ENCODE data around the gene DCAF11. TPM values are rescaled to one million over a fixed set of nuclear protein-coding genes. Genes with fewer than 3 reads are reported as not detected.

The DCAF11 gene
- total and polyA plus RNA-seq, 2 of the 13 experiments (the other 11 are each of a cell fraction or from before 2014, with no cell fraction given) = 150 to 257 TPM

DNA sequence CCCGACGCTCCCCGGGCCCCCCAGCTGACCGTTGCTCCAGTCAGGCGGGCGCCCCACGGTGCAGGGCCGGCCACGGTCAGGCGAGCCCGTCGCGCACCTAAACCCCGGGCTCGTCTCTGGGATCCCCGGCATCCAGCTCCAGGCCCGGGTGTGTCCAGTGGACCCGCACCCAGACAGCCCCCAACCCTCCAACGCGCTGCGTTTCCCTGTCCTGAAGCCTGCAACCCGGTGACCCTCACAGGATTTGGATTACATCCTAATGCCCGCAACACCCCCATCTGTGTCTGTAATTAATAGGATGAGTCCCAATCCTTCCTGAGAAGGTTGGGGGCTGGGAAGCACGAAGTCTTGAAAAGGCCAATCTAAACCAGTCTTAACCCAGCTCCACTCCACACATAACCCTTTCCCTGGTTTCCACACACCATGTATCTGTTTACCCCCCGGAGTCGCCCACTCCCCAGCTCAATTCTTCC lies 32.8 kb upstream of the DCAF11 start (continued):
- no peak for TF ChIP-seq MLXIP (CRISPR knock-in tag; IDR thresholded peaks at IDR 0.05; ENCODE audit: borderline replicate concordance)
- no peak for TF ChIP-seq U2AF2 (IDR thresholded peaks at IDR 0.05; ENCODE audit: low read depth, low read length)
- TF ChIP-seq KLF15 (CRISPR knock-in tag; IDR thresholded peaks at IDR 0.05; ENCODE audit: borderline replicate concordance) = no peak
- TF ChIP-seq IRX3 (CRISPR knock-in tag; IDR thresholded peaks at IDR 0.05; ENCODE audit: borderline replicate concordance, low read depth) = no peak
- TF ChIP-seq MAFF (IDR thresholded peaks at IDR 0.05; ENCODE audit: low read depth, low read length) = no peak
- no peak for TF ChIP-seq RORA (CRISPR knock-in tag; IDR thresholded peaks at IDR 0.05)
- no peak for TF ChIP-seq PRDM15 (CRISPR knock-in tag; IDR thresholded peaks at IDR 0.05)
- TF ChIP-seq KLF12 (CRISPR knock-in tag; IDR thresholded peaks at IDR 0.05; ENCODE audit: borderline replicate concordance) = peak; percentile 20; the same call in 1 of the 2 replicates
- TF ChIP-seq SSRP1 (CRISPR knock-in tag; IDR thresholded peaks at IDR 0.05) = no peak
- TF ChIP-seq, protein P1, sequence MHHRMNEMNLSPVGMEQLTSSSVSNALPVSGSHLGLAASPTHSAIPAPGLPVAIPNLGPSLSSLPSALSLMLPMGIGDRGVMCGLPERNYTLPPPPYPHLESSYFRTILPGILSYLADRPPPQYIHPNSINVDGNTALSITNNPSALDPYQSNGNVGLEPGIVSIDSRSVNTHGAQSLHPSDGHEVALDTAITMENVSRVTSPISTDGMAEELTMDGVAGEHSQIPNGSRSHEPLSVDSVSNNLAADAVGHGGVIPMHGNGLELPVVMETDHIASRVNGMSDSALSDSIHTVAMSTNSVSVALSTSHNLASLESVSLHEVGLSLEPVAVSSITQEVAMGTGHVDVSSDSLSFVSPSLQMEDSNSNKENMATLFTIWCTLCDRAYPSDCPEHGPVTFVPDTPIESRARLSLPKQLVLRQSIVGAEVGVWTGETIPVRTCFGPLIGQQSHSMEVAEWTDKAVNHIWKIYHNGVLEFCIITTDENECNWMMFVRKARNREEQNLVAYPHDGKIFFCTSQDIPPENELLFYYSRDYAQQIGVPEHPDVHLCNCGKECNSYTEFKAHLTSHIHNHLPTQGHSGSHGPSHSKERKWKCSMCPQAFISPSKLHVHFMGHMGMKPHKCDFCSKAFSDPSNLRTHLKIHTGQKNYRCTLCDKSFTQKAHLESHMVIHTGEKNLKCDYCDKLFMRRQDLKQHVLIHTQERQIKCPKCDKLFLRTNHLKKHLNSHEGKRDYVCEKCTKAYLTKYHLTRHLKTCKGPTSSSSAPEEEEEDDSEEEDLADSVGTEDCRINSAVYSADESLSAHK (CRISPR knock-in tag; IDR thresholded peaks at IDR 0.05; ENCODE audit: borderline replicate concordance) = no peak
- TF ChIP-seq AKAP8 (CRISPR knock-in tag; IDR thresholded peaks at IDR 0.05) = no peak
- TF ChIP-seq MAX (IDR thresholded peaks at IDR 0.05) = no peak
- TF ChIP-seq HDAC1 (CRISPR knock-in tag; IDR thresholded peaks at IDR 0.05) = no peak
- TF ChIP-seq, protein P2, sequence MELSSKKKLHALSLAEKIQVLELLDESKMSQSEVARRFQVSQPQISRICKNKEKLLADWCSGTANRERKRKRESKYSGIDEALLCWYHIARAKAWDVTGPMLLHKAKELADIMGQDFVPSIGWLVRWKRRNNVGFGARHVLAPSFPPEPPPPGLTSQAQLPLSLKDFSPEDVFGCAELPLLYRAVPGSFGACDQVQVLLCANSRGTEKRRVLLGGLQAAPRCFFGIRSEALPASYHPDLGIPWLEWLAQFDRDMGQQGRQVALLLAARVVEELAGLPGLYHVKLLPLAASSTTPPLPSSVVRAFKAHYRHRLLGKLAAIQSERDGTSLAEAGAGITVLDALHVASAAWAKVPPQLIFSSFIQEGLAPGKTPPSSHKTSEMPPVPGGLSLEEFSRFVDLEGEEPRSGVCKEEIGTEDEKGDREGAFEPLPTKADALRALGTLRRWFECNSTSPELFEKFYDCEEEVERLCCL (CRISPR knock-in tag; IDR thresholded peaks at IDR 0.05; ENCODE audit: borderline replicate concordance) = no peak
- no peak for TF ChIP-seq IRF2 (CRISPR knock-in tag; IDR thresholded peaks at IDR 0.05)
- TF ChIP-seq, protein P3, sequence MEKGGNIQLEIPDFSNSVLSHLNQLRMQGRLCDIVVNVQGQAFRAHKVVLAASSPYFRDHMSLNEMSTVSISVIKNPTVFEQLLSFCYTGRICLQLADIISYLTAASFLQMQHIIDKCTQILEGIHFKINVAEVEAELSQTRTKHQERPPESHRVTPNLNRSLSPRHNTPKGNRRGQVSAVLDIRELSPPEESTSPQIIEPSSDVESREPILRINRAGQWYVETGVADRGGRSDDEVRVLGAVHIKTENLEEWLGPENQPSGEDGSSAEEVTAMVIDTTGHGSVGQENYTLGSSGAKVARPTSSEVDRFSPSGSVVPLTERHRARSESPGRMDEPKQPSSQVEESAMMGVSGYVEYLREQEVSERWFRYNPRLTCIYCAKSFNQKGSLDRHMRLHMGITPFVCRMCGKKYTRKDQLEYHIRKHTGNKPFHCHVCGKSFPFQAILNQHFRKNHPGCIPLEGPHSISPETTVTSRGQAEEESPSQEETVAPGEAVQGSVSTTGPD (CRISPR knock-in tag; IDR thresholded peaks at IDR 0.05) = no peak
- no peak for TF ChIP-seq KDM5B (CRISPR knock-in tag; IDR thresholded peaks at IDR 0.05; ENCODE audit: borderline replicate concordance)
- no peak; the same call in 1 of the 2 replicates for TF ChIP-seq ZNF772 (CRISPR knock-in tag; IDR thresholded peaks at IDR 0.05)
